ENCODE measurements around the gene CST3. TPM values are rescaled to one million over a fixed set of nuclear protein-coding genes. Genes with fewer than 3 reads are reported as not detected.
"Not testable (repeated sequence)": the region's sequence is repeated elsewhere in the genome, so short reads cannot be mapped to it uniquely, and the experiment has no call there.

The CST3 gene
- polyA plus RNA-seq, 1 donor (not counting 4 experiments of a cell fraction or from before 2014, with no cell fraction given), result 194 TPM

DNA sequence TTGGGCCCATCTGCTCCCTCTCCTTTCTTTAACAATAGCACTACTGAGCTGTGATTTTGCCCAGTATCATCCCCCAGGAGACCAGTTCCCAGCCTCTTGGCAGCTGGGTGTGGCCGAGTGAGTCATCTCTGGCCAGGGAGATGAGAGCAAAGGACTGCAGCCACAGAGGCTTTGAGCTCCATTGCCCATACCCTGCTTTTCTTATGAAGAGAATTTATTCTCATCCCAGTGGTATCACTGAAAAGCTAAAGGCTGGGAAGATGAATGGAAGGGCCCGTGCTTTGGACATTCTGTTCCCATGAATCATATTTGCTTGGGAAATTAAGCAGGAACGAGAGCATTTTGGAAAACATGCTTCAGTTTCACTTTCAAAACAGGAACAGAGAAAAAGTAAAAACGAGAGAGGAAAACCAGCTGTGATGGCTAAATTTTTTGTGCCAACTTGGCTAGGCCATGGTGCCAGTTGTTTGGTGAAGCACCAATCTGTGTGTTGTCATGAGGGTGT lies 14.9 kb downstream of the CST3 start:
- Histone ChIP-seq H3K79me2 (ENCODE audit: control insufficient read depth, insufficient read depth, low read length) (no peaks in the 10 kb centered on the region), H3K27ac (ENCODE audit: control insufficient read depth, insufficient read depth, low read length) (peak overlapping the region; percentile 97), H3K9ac (ENCODE audit: control insufficient read depth, extremely low read depth, insufficient read depth, low read length) (peak overlapping the region; percentile 80), H3K4me1 (ENCODE audit: control insufficient read depth, extremely low read depth, insufficient read depth, low read length) (peaks cover 41% of the 10 kb centered on the region), H3K36me3 (ENCODE audit: control insufficient read depth in 2 of 2, extremely low read depth in 1 of 2, insufficient read depth in 2 of 2, low read length in 2 of 2) (no peaks in the 10 kb centered on the region), H3K27me3 (ENCODE audit: control insufficient read depth, extremely low read depth, insufficient read depth, low read length) (no peaks in the 10 kb centered on the region), H4K20me1 (ENCODE audit: control insufficient read depth, extremely low read depth, insufficient read depth, low read length) (no peaks in the 10 kb centered on the region), H3K9me1 (ENCODE audit: control insufficient read depth, extremely low read depth, insufficient read depth, low read length) (no peaks in the 10 kb centered on the region), H2AFZ (ENCODE audit: control insufficient read depth, low read length) (peak overlapping the region; percentile 59), H3K4me2 (ENCODE audit: control insufficient read depth, extremely low read depth, insufficient read depth, low read depth, low read length) (peak overlapping the region; percentile 98), H3K4me3 (ENCODE audit: control insufficient read depth in 2 of 3, extremely low read depth in 1 of 3, insufficient read depth in 2 of 3, low read depth in 1 of 3, low read length in 3 of 3) (peak overlapping the region; percentile 10 to 71 (median 68)), H3K9me3 (ENCODE audit: control insufficient read depth, low read depth, low read length) (no peaks in the 10 kb centered on the region)
- dilution Hi-C loops (cut with MboI; ENCODE audit: extremely low pct_ligation_motif_present, low sequenced_read_pairs), result loop anchor here (25.0 kb wide), 1 partner anchor 211 kb away; the partner anchor contains the start of gene NAPB
- DNase-seq (ENCODE audit: low read depth, low spot score) (no peak), FAIRE-seq (peak; percentile 68)
- TF ChIP-seq, protein P1, sequence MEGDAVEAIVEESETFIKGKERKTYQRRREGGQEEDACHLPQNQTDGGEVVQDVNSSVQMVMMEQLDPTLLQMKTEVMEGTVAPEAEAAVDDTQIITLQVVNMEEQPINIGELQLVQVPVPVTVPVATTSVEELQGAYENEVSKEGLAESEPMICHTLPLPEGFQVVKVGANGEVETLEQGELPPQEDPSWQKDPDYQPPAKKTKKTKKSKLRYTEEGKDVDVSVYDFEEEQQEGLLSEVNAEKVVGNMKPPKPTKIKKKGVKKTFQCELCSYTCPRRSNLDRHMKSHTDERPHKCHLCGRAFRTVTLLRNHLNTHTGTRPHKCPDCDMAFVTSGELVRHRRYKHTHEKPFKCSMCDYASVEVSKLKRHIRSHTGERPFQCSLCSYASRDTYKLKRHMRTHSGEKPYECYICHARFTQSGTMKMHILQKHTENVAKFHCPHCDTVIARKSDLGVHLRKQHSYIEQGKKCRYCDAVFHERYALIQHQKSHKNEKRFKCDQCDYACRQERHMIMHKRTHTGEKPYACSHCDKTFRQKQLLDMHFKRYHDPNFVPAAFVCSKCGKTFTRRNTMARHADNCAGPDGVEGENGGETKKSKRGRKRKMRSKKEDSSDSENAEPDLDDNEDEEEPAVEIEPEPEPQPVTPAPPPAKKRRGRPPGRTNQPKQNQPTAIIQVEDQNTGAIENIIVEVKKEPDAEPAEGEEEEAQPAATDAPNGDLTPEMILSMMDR (optimal IDR thresholded peaks at IDR 0.05 in 1 of 3, IDR thresholded peaks at IDR 0.05 in 1 of 3, conservative IDR thresholded peaks at IDR 0.05 in 1 of 3; ENCODE audit: extremely low read depth in 1 of 3, insufficient read depth in 2 of 3, low read length in 3 of 3), result no peak
- no peak for TF ChIP-seq EZH2 (IDR thresholded peaks at IDR 0.05; ENCODE audit: low read length)

DNA sequence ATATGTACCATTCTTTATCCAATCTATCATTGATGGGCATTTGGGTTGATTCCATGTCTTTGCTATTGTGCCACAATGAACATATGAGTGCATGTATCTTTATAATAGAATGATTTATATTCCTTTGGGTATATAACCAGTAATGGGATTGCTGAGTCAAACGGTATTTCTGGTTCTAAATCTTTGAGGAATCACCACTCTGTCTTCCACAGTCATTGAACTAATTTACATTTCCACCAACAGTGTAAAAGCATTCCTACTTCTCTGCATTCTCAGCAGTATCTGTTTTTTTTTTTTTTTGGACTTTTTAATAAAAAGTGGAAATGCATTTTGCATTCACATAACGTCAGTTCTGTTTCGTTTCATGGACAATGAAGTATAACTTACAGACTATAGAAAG lies 15.4 kb downstream of the CST3 start:
- Histone ChIP-seq H3K4me1 (ENCODE audit: control insufficient read depth, extremely low read depth, insufficient read depth, low read length) (peaks cover 41% of the 10 kb centered on the region), H3K4me2 (ENCODE audit: control insufficient read depth, extremely low read depth, insufficient read depth, low read depth, low read length) (peak overlapping the region; percentile 98), H3K27ac (ENCODE audit: control insufficient read depth, insufficient read depth, low read length) (peak overlapping the region; percentile 97), H3K4me3 (ENCODE audit: control insufficient read depth in 2 of 3, extremely low read depth in 1 of 3, insufficient read depth in 2 of 3, low read depth in 1 of 3, low read length in 3 of 3) (peak overlapping the region in 2 of 3 experiments; percentile 10 to 71), H3K9ac (ENCODE audit: control insufficient read depth, extremely low read depth, insufficient read depth, low read length) (peak overlapping the region; percentile 80)
- not testable (repeated sequence) for H3K79me2 ChIP-seq (ENCODE audit: control insufficient read depth, insufficient read depth, low read length); H3K36me3 ChIP-seq (ENCODE audit: control insufficient read depth in 2 of 2, extremely low read depth in 1 of 2, insufficient read depth in 2 of 2, low read length in 2 of 2); H3K9me3 ChIP-seq (ENCODE audit: control insufficient read depth, low read depth, low read length); FAIRE-seq; H4K20me1 ChIP-seq (ENCODE audit: control insufficient read depth, extremely low read depth, insufficient read depth, low read length); DNase-seq (ENCODE audit: low read depth, low spot score); H3K9me1 ChIP-seq (ENCODE audit: control insufficient read depth, extremely low read depth, insufficient read depth, low read length); H2AFZ ChIP-seq (ENCODE audit: control insufficient read depth, low read length); H3K27me3 ChIP-seq (ENCODE audit: control insufficient read depth, extremely low read depth, insufficient read depth, low read length)
- dilution Hi-C loops (cut with MboI; ENCODE audit: extremely low pct_ligation_motif_present, low sequenced_read_pairs), result loop anchor here (25.0 kb wide), 1 partner anchor 210 kb away; the partner anchor contains the start of gene NAPB

DNA sequence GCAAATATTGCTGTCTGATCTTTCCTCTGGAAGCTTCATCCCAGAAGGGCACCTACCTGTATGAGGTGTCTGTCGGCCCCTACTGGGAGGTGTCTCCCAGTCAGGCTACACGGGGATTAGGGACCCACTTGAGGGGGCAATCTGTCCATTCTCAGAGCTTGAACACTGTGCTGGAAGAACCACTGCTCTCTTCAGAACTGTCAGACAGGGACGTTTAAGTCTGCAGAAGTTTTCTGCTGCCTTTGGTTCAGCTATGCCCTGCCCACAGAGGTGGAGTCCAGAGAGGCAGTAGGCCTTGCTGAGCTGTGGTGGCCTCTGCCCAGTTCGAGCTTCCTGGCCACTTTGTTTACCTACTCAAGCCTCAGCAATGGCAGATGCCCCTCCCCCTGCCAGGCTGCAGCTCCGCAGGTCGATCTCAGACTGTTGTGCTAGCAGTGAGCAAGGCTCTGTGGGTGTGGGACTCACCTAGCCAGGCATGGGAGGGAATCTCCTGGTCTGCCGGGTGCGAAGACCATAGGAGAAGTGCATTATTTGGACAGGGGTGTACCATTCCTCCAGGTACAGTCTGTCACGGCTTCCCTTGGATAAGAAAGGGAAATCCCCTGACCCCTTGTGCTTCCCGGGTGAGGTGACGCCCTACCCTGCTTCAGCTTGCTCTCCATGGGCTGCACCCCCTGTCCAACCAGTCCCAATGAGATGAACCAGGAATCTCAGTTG lies 16.9 kb downstream of the CST3 start:
- peaks cover 32% of the 10 kb centered on the region for H3K4me1 ChIP-seq (ENCODE audit: control insufficient read depth, extremely low read depth, insufficient read depth, low read length)
- H3K27me3 ChIP-seq (ENCODE audit: control insufficient read depth, extremely low read depth, insufficient read depth, low read length); H2AFZ ChIP-seq (ENCODE audit: control insufficient read depth, low read length); H4K20me1 ChIP-seq (ENCODE audit: control insufficient read depth, extremely low read depth, insufficient read depth, low read length); FAIRE-seq; H3K9ac ChIP-seq (ENCODE audit: control insufficient read depth, extremely low read depth, insufficient read depth, low read length); H3K4me2 ChIP-seq (ENCODE audit: control insufficient read depth, extremely low read depth, insufficient read depth, low read depth, low read length); H3K9me1 ChIP-seq (ENCODE audit: control insufficient read depth, extremely low read depth, insufficient read depth, low read length); H3K9me3 ChIP-seq (ENCODE audit: control insufficient read depth, low read depth, low read length); H3K79me2 ChIP-seq (ENCODE audit: control insufficient read depth, insufficient read depth, low read length); H3K4me3 ChIP-seq (ENCODE audit: control insufficient read depth in 2 of 3, extremely low read depth in 1 of 3, insufficient read depth in 2 of 3, low read depth in 1 of 3, low read length in 3 of 3); H3K36me3 ChIP-seq (ENCODE audit: control insufficient read depth in 2 of 2, extremely low read depth in 1 of 2, insufficient read depth in 2 of 2, low read length in 2 of 2); DNase-seq (ENCODE audit: low read depth, low spot score); H3K27ac ChIP-seq (ENCODE audit: control insufficient read depth, insufficient read depth, low read length): not testable (repeated sequence)
- dilution Hi-C loops (cut with MboI; ENCODE audit: extremely low pct_ligation_motif_present, low sequenced_read_pairs), result loop anchor here (25.0 kb wide), 1 partner anchor 209 kb away; the partner anchor contains the start of gene NAPB
